Liver (tissue), 9 donors: ENCODE results near the gene MXD3. TPM values are rescaled to one million over a fixed set of nuclear protein-coding genes. Genes with fewer than 3 reads are reported as not detected.

Experiments used
- DNase-seq: peaks from one replicate; pipeline ENCODE4 v3.0.0-alpha.2; 2017; ENCODE audit warnings: low spot score
- H3K27ac ChIP-seq, 2 donors: one replicate each; pipeline ENCODE4 v1.7.0; 2013; ENCODE audit warnings: inconsistent platforms in 2 of 2, low read length in 2 of 2, control low read depth in 1 of 2, low read depth in 1 of 2, mild to moderate bottlenecking in 1 of 2
- H3K27me3 ChIP-seq, 4 donors: one replicate each; pipeline versions ENCODE4 v1.6.1 to v1.7.0; 2013; ENCODE audit warnings: low read length in 3 of 4, inconsistent platforms in 1 of 4, mild to moderate bottlenecking in 1 of 4, moderate library complexity in 1 of 4; ENCODE audit not compliant: control insufficient read depth in 4 of 4, insufficient read depth in 4 of 4
- H3K36me3 ChIP-seq, 4 donors: one replicate each; pipeline versions ENCODE4 v1.6.1 to v1.7.0; 2013; ENCODE audit warnings: low read length in 3 of 4, mild to moderate bottlenecking in 3 of 4, low read depth in 1 of 4, moderate library complexity in 1 of 4; ENCODE audit not compliant: control insufficient read depth in 4 of 4, insufficient read depth in 3 of 4
- H3K4me1 ChIP-seq, 4 donors: one replicate each; pipeline versions ENCODE4 v1.6.1 to v1.7.0; 2013; ENCODE audit warnings: low read length in 3 of 4, mild to moderate bottlenecking in 3 of 4, moderate library complexity in 1 of 4; ENCODE audit not compliant: control insufficient read depth in 4 of 4, insufficient read depth in 4 of 4
- H3K4me3 ChIP-seq, 3 donors: one replicate each; pipeline versions ENCODE4 v1.6.1 to v1.7.0; 2013; ENCODE audit warnings: low read length in 3 of 3, control low read depth in 1 of 3, low read depth in 1 of 3, mild to moderate bottlenecking in 1 of 3
- H3K9ac ChIP-seq, 2 donors: one replicate each; pipeline ENCODE4 v1.7.0; 2013; ENCODE audit warnings: low read length in 2 of 2, mild to moderate bottlenecking in 2 of 2, moderate library complexity in 2 of 2, control low read depth in 1 of 2, low read depth in 1 of 2
- H3K9me3 ChIP-seq, 4 donors: one replicate each; pipeline versions ENCODE4 v1.6.1 to v1.7.0; 2013; ENCODE audit warnings: low read length in 3 of 4; ENCODE audit not compliant: control insufficient read depth in 4 of 4
- CTCF ChIP-seq: fragments of 150-350 bp; IDR thresholded peaks from 2 replicates; pipeline ENCODE4 v1.5.1; 2017; ENCODE audit warnings: improper control_type of control experiment, low read depth, low read length; ENCODE audit not compliant: missing input control
- EGR1 ChIP-seq, 2 donors: IDR thresholded peaks; 2 replicates each; pipeline ENCODE4 v1.6.1; 2016 to 2018; ENCODE audit warnings: antibody characterized with exemption in 2 of 2, low read depth in 2 of 2
- FOXA1 ChIP-seq: IDR thresholded peaks from 2 replicates; pipeline ENCODE4 v1.6.1; 2016; ENCODE audit warnings: antibody characterized with exemption
- FOXA2 ChIP-seq: IDR thresholded peaks from 2 replicates; pipeline ENCODE4 v1.6.1; 2016; ENCODE audit warnings: antibody characterized with exemption
- GABPA ChIP-seq, 2 donors: IDR thresholded peaks in 1 of 2; conservative IDR thresholded peaks in 1 of 2; 2 replicates each; pipeline ENCODE4 v1.6.1; 2016; ENCODE audit warnings: antibody characterized with exemption in 2 of 2, mild to moderate bottlenecking in 1 of 2, moderate library complexity in 1 of 2
- HNF4A ChIP-seq, 2 donors: conservative IDR thresholded peaks; 2 replicates each; pipeline ENCODE4 v1.6.1; 2016; ENCODE audit warnings: antibody characterized with exemption in 2 of 2, mild to moderate bottlenecking in 2 of 2
- HNF4G ChIP-seq: IDR thresholded peaks from 2 replicates; pipeline ENCODE4 v1.6.1; 2016; ENCODE audit warnings: antibody characterized with exemption
- JUND ChIP-seq, 2 donors: IDR thresholded peaks; 2 replicates each; pipeline ENCODE4 v1.6.1; 2016; ENCODE audit warnings: antibody characterized with exemption in 2 of 2
- MAX ChIP-seq: IDR thresholded peaks from 2 replicates; pipeline ENCODE4 v1.6.1; 2016; ENCODE audit warnings: antibody characterized with exemption
- NR2F2 ChIP-seq: IDR thresholded peaks from 2 replicates; pipeline ENCODE4 v1.6.1; 2016; ENCODE audit warnings: antibody characterized with exemption
- RAD21 ChIP-seq, 2 donors: IDR thresholded peaks; 2 replicates each; pipeline ENCODE4 v1.6.1; 2016; ENCODE audit warnings: antibody characterized with exemption in 2 of 2, mild to moderate bottlenecking in 2 of 2
- RXRA ChIP-seq, 2 donors: IDR thresholded peaks; 2 replicates each; pipeline ENCODE4 v1.6.1; 2017 to 2018; ENCODE audit warnings: antibody characterized with exemption in 2 of 2, mild to moderate bottlenecking in 1 of 2
- SP1 ChIP-seq: IDR thresholded peaks from 2 replicates; pipeline ENCODE4 v1.6.1; 2018; ENCODE audit warnings: antibody characterized with exemption, mild to moderate bottlenecking
- TAF1 ChIP-seq: conservative IDR thresholded peaks from 2 replicates; pipeline ENCODE4 v1.6.1; 2016; ENCODE audit warnings: antibody characterized with exemption, mild to moderate bottlenecking
- YY1 ChIP-seq: IDR thresholded peaks from 2 replicates; pipeline ENCODE4 v1.6.1; 2016; ENCODE audit warnings: antibody characterized with exemption, mild to moderate bottlenecking
- WGBS: extraction: QIAGEN DNeasy Blood & Tissue Kit; methylation state at CpG from one replicate; pipeline ENCODE4 v1.1.7; 2013; 5-methylcytosine and 5-hydroxymethylcytosine counted together
- polyA plus RNA-seq, 2 donors: library from polyadenylated mRNA; stranded (reverse) in 1 of 2; unstranded in 1 of 2; fragments of 200-250 nt in 1 of 2; fragments of >200 nt in 1 of 2; fragmentation: Nextera tagmentation in 1 of 2; extraction: Ambion mirVana in 1 of 2; gene quantifications; one replicate each; pipeline versions ENCODE4 v1.2.1 to v1.2.3, GENCODE V29; 2013 to 2015
- total RNA-seq, 2 donors: library from RNA; depleted of rRNA; stranded (reverse); fragments of >200 nt; gene quantifications; one replicate each; pipeline ENCODE4 v1.2.3, GENCODE V29; 2014
- TF ChIP-seq, protein P1 (sequence below): IDR thresholded peaks from 2 replicates; pipeline ENCODE4 v1.6.1; 2016; ENCODE audit warnings: antibody characterized with exemption, mild to moderate bottlenecking
- TF ChIP-seq, protein P2 (sequence below): IDR thresholded peaks from 2 replicates; pipeline ENCODE4 v1.6.1; 2016; ENCODE audit warnings: antibody characterized with exemption
- TF ChIP-seq, protein P3 (sequence below): IDR thresholded peaks from 2 replicates; pipeline ENCODE4 v1.6.1; 2016; ENCODE audit warnings: antibody characterized with exemption
- donor health status: healthy.
- donor health status: healthy.
- donor health status: healthy.
- donor health status: healthy.
- donor health status: healthy.

MXD3 gene
- total and polyA plus RNA-seq, 4 donors, result 1.9 to 36.8 (median 7.0) TPM

GRCh38 chr5:177290816-177291596 lies 20.7 kb downstream of the MXD3 start:
- WGBS, result 96% methylated on average over 12 of the region's 12 CpGs

More at GRCh38 chr5:177290816-177291596, 20.7 kb downstream of the MXD3 start:
- Histone ChIP-seq H3K9me3 (no peaks in the 10 kb centered on the region), H3K4me3 (no peak overlapping the region), H3K4me1 (no peaks in the 10 kb centered on the region), H3K27ac (no peak overlapping the region), H3K9ac (no peak overlapping the region), H3K36me3 (peaks cover 7 to 70% (median 68%) of the 10 kb centered on the region in 4 donors), H3K27me3 (no peaks in the 10 kb centered on the region)
- DNase-seq, result no peak
- TF ChIP-seq NR2F2 (no peak), TAF1 (no peak), RXRA (IDR thresholded peaks at IDR 0.05) (no peak), GABPA (IDR thresholded peaks at IDR 0.05 in 1 of 2, conservative IDR thresholded peaks at IDR 0.05 in 1 of 2) (no peak), HNF4G (no peak), MAX (no peak), FOXA1 (no peak), SP1 (no peak), EGR1 (IDR thresholded peaks at IDR 0.05; ENCODE audit: low read depth in 2 of 2) (no peak), HNF4A (conservative IDR thresholded peaks at IDR 0.05) (no peak), FOXA2 (no peak), YY1 (no peak), CTCF (no peak), JUND (IDR thresholded peaks at IDR 0.05) (no peak), RAD21 (IDR thresholded peaks at IDR 0.05) (no peak)
- TF ChIP-seq, protein P1, sequence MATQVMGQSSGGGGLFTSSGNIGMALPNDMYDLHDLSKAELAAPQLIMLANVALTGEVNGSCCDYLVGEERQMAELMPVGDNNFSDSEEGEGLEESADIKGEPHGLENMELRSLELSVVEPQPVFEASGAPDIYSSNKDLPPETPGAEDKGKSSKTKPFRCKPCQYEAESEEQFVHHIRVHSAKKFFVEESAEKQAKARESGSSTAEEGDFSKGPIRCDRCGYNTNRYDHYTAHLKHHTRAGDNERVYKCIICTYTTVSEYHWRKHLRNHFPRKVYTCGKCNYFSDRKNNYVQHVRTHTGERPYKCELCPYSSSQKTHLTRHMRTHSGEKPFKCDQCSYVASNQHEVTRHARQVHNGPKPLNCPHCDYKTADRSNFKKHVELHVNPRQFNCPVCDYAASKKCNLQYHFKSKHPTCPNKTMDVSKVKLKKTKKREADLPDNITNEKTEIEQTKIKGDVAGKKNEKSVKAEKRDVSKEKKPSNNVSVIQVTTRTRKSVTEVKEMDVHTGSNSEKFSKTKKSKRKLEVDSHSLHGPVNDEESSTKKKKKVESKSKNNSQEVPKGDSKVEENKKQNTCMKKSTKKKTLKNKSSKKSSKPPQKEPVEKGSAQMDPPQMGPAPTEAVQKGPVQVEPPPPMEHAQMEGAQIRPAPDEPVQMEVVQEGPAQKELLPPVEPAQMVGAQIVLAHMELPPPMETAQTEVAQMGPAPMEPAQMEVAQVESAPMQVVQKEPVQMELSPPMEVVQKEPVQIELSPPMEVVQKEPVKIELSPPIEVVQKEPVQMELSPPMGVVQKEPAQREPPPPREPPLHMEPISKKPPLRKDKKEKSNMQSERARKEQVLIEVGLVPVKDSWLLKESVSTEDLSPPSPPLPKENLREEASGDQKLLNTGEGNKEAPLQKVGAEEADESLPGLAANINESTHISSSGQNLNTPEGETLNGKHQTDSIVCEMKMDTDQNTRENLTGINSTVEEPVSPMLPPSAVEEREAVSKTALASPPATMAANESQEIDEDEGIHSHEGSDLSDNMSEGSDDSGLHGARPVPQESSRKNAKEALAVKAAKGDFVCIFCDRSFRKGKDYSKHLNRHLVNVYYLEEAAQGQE, result no peak
- TF ChIP-seq, protein P2, sequence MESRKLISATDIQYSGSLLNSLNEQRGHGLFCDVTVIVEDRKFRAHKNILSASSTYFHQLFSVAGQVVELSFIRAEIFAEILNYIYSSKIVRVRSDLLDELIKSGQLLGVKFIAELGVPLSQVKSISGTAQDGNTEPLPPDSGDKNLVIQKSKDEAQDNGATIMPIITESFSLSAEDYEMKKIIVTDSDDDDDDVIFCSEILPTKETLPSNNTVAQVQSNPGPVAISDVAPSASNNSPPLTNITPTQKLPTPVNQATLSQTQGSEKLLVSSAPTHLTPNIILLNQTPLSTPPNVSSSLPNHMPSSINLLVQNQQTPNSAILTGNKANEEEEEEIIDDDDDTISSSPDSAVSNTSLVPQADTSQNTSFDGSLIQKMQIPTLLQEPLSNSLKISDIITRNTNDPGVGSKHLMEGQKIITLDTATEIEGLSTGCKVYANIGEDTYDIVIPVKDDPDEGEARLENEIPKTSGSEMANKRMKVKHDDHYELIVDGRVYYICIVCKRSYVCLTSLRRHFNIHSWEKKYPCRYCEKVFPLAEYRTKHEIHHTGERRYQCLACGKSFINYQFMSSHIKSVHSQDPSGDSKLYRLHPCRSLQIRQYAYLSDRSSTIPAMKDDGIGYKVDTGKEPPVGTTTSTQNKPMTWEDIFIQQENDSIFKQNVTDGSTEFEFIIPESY, result no peak
- TF ChIP-seq, protein P3, sequence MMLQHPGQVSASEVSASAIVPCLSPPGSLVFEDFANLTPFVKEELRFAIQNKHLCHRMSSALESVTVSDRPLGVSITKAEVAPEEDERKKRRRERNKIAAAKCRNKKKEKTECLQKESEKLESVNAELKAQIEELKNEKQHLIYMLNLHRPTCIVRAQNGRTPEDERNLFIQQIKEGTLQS, result no peak
